Measurements from ENCODE around the gene ICAM2. TPM values are rescaled to one million over a fixed set of nuclear protein-coding genes. Genes with fewer than 3 reads are reported as not detected.
A peak's percentile ranks its signal among the peaks of the same experiment; 100 is the strongest.

ICAM2 gene
- total and polyA plus RNA-seq, 7 donors = 6.0 to 59.5 (median 28.5) TPM

GRCh38 chr17:63961355-63962212 lies 58.8 kb downstream of the ICAM2 start:
- H3K9me3 ChIP-seq = no peaks in the 10 kb centered on the region
- no peaks in the 10 kb centered on the region for H3K36me3 ChIP-seq
- H3K4me1 ChIP-seq = peaks cover 0 to 10% (median 2%) of the 10 kb centered on the region in 4 donors
- intact Hi-C loops (cut with DNase I) = no loop called here
- H3K27me3 ChIP-seq = peaks cover 0 to 7% (median 0%) of the 10 kb centered on the region in 3 donors
- TF ChIP-seq CTCF (IDR thresholded peaks at IDR 0.05) (no peak), EP300 (IDR thresholded peaks at IDR 0.05) (no peak), POLR2AphosphoS5 (IDR thresholded peaks at IDR 0.05) (no peak), POLR2A (IDR thresholded peaks at IDR 0.05) (no peak)
- 14 to 30% methylated on average over 37 of the region's 37 CpGs for WGBS, 2 donors
- peak; percentile 86 for DNase-seq
- H3K27ac ChIP-seq = peak overlapping the region in 1 of 4 donors; percentile 42
- peak overlapping the region in 2 of 4 donors; percentile 16 to 21 for H3K4me3 ChIP-seq

GRCh38 chr17:63960430-63960829 lies 60.0 kb downstream of the ICAM2 start:
- no peak overlapping the region for H3K27ac ChIP-seq
- peaks cover 0 to 10% (median 2%) of the 10 kb centered on the region in 4 donors for H3K4me1 ChIP-seq
- intact Hi-C loops (cut with DNase I) = no loop called here
- H3K4me3 ChIP-seq = no peak overlapping the region
- WGBS, 2 donors = 24 to 78% methylated on average over 7 of the region's 7 CpGs
- no peaks in the 10 kb centered on the region for H3K9me3 ChIP-seq
- DNase-seq = no peak
- TF ChIP-seq CTCF (IDR thresholded peaks at IDR 0.05) = no peak
- TF ChIP-seq POLR2A (IDR thresholded peaks at IDR 0.05) = no peak
- no peak for TF ChIP-seq POLR2AphosphoS5 (IDR thresholded peaks at IDR 0.05)
- no peak for TF ChIP-seq EP300 (IDR thresholded peaks at IDR 0.05)
- H3K27me3 ChIP-seq = peaks cover 0 to 7% (median 0%) of the 10 kb centered on the region in 3 donors
- H3K36me3 ChIP-seq = no peaks in the 10 kb centered on the region

- no peak overlapping the region for H3K4me3 ChIP-seq
- TF ChIP-seq POLR2A (IDR thresholded peaks at IDR 0.05) (no peak), POLR2AphosphoS5 (IDR thresholded peaks at IDR 0.05) (no peak), CTCF (IDR thresholded peaks at IDR 0.05) (no peak), EP300 (IDR thresholded peaks at IDR 0.05) (no peak)
- no peaks in the 10 kb centered on the region for H3K9me3 ChIP-seq
- 47 to 79% methylated on average over 9 of the region's 9 CpGs for WGBS, 2 donors
- DNase-seq = no peak
- intact Hi-C loops (cut with DNase I) = no loop called here
- H3K36me3 ChIP-seq = no peaks in the 10 kb centered on the region
- H3K27me3 ChIP-seq = peaks cover 0 to 7% (median 0%) of the 10 kb centered on the region in 3 donors
- H3K4me1 ChIP-seq = peaks cover 0 to 10% (median 2%) of the 10 kb centered on the region in 4 donors
- no peak overlapping the region for H3K27ac ChIP-seq
Measured at GRCh38 chr17:63960006-63960405, 60.4 kb downstream of the ICAM2 start.

- intact Hi-C loops (cut with DNase I) = loop anchor here (5.0 kb wide), 1 partner anchor 36 kb away; no protein-coding TSS in a partner anchor
- H3K4me3 ChIP-seq = no peak overlapping the region
- no peak for DNase-seq
- H3K27me3 ChIP-seq = peaks cover 0 to 7% (median 0%) of the 10 kb centered on the region in 3 donors
- TF ChIP-seq POLR2AphosphoS5 (IDR thresholded peaks at IDR 0.05) (no peak), EP300 (IDR thresholded peaks at IDR 0.05) (no peak), POLR2A (IDR thresholded peaks at IDR 0.05) (no peak), CTCF (IDR thresholded peaks at IDR 0.05) (no peak)
- no peaks in the 10 kb centered on the region for H3K36me3 ChIP-seq
- peaks cover 0 to 4% (median under 1%) of the 10 kb centered on the region in 4 donors for H3K4me1 ChIP-seq
- WGBS, 2 donors = 94 to 97% methylated on average over 5 of the region's 5 CpGs
- H3K27ac ChIP-seq = no peak overlapping the region
- no peaks in the 10 kb centered on the region for H3K9me3 ChIP-seq
Measured at GRCh38 chr17:63956296-63956920, 64.0 kb downstream of the ICAM2 start.

Measured in sigmoid colon (tissue), 7 donors.